Measurements from ENCODE around the gene OSBPL6.
A peak's percentile ranks its signal among the peaks of the same experiment; 100 is the strongest.

OSBPL6 gene

DNA sequence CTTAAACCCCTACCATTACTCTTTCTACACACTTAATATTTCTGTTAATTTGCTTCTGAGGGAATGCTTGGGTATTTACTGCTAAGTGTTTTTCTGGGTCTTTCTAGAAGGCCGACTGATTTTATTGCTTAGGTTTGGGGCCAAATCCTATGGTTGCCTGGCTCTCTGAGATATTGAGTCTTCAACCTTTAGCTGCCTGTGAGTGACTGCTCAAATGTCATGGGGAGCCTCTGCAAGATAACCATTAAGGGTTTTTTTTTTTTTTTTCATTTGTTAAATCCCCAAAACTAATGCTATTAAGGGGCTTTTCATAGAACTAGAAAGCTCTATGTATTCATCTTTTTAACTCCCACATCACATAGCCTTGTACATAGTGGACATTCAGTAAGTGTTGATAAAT is 5.0 kb downstream of the OSBPL6 start:
- DNase-seq (ENCODE audit: extremely low read depth, low read depth), result no peak
- TF ChIP-seq, protein P1, sequence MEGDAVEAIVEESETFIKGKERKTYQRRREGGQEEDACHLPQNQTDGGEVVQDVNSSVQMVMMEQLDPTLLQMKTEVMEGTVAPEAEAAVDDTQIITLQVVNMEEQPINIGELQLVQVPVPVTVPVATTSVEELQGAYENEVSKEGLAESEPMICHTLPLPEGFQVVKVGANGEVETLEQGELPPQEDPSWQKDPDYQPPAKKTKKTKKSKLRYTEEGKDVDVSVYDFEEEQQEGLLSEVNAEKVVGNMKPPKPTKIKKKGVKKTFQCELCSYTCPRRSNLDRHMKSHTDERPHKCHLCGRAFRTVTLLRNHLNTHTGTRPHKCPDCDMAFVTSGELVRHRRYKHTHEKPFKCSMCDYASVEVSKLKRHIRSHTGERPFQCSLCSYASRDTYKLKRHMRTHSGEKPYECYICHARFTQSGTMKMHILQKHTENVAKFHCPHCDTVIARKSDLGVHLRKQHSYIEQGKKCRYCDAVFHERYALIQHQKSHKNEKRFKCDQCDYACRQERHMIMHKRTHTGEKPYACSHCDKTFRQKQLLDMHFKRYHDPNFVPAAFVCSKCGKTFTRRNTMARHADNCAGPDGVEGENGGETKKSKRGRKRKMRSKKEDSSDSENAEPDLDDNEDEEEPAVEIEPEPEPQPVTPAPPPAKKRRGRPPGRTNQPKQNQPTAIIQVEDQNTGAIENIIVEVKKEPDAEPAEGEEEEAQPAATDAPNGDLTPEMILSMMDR (IDR thresholded peaks at IDR 0.05; ENCODE audit: low read depth, low read length), result no peak

DNA sequence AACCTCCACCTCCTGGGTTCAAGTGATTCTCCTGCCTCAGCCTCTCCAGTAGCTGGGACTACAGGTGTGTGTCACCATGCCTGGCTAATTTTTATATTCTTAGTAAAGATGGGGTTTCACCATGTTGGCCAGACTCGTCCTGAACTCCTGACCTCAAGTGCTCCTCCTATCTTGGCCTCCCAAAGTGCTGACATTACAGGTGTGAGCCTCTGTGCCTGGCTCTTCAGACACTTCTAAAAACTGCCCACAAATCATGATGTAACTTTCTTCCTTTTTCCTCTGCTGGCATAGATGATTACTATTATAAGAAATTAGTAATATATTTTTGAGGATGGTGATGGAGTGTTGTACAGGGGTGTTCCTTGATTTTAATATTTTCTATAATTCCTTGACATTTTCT is 6.0 kb downstream of the OSBPL6 start:
- TF ChIP-seq, protein P1 (IDR thresholded peaks at IDR 0.05; ENCODE audit: low read depth, low read length), result no peak
- DNase-seq (ENCODE audit: extremely low read depth, low read depth), result no peak

GRCh38 chr2:178202927-178203326 is 8.6 kb downstream of the OSBPL6 start:
- DNase-seq (ENCODE audit: extremely low read depth, low read depth), result no peak
- TF ChIP-seq, protein P1 (IDR thresholded peaks at IDR 0.05; ENCODE audit: low read depth, low read length), result no peak

DNA sequence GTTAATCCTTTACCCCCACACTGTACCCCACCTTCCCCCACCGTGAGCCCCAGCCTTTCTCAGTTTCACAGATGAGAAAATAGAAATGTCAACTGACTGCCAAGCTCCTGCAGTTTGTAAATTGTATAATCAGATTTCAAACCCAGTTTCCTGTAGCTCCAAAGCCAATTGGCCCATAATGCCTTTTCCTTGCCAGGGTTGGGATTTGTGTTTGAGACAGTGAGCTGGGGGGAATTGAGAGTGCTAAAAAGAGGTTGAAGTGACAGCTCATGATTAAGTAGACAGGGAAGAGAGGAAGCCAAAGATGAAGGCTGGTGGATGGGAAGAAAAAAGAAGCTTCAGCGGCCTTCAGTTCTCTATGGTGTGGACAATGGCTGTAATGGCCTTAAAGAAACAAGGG is 10.7 kb downstream of the OSBPL6 start:
- TF ChIP-seq, protein P1 (IDR thresholded peaks at IDR 0.05; ENCODE audit: low read depth, low read length), result no peak
- no peak for DNase-seq (ENCODE audit: extremely low read depth, low read depth)

DNA sequence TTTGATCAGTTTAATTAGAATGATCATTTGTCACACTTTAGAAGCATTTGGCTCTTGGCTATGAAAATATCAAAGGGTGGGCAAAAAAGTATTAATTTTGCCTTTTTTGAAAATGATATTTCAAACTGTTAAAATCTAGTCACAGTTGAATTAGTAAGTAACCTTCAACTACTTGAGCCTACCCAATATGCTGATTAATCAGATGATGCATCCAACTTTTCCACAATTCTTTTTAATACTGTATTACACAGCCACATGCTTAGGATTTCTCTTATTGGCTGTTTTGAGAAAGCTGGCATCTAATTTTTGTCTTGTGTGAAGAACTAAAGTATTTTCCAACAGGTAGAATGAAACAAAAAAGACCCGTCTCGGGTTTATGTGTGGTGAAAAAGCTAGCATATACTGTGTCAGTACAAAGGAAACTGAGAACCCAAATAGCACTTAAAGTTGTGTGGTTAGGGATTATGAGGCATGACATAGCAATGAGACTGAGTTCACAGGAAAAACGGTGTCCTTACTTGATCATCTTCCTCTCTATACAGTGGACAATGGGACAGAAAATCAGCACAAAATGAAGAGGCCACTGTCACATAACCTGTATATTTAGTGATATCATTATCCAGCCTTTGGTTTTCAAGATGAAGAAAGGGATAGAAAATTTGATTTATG is 11.7 kb downstream of the OSBPL6 start:
- no peak for DNase-seq (ENCODE audit: extremely low read depth, low read depth)
- TF ChIP-seq, protein P1 (IDR thresholded peaks at IDR 0.05; ENCODE audit: low read depth, low read length), result no peak

DNA sequence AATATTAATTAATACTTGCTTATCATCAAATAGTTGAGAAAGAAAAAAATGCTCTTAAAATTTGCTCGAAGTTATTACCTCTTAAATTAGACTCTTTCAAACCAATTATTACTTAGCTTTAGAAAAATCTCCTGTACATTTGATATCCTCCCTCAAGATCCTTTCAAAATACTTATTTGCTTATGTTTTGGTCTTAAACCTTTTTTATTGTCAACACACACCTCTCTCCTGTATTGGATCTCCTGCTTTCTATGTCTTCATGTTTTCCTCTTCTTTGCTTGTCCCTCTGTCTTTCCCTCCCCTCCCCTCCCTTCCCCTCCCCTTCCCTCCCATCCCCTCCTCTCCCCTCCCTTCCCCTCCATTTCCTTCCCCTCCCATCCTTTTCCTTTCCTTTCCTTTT is 14.0 kb downstream of the OSBPL6 start:
- DNase-seq (ENCODE audit: extremely low read depth, low read depth), result no peak
- TF ChIP-seq, protein P1 (IDR thresholded peaks at IDR 0.05; ENCODE audit: low read depth, low read length), result no peak

DNA sequence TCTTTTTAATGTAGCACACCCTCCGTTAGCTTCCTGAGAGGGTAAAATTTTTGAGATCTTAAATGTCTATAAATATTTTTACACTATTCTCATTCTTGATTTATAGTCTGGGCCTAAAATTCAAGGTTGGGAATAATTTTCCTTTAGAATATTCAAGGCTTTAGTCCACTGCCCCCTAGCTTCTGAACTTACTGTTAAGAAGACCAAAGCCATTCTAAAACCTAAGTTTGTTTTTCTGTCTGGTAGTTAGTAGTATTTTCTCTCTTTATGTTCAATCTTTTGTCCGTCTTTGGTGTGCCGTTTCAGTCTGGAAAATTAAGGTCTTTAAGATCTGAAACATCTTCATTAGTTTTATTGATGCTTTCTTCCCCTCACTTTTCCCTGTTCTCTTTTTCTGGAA is 14.5 kb downstream of the OSBPL6 start:
- DNase-seq (ENCODE audit: extremely low read depth, low read depth), result no peak
- TF ChIP-seq, protein P1 (IDR thresholded peaks at IDR 0.05; ENCODE audit: low read depth, low read length), result peak; percentile 25

Measured in AG09319 (cell line).